ENCODE results near the gene BCDIN3D.
"Not testable (repeated sequence)": the region's sequence is repeated elsewhere in the genome, so short reads cannot be mapped to it uniquely, and the experiment has no call there.

Gene BCDIN3D

DNA sequence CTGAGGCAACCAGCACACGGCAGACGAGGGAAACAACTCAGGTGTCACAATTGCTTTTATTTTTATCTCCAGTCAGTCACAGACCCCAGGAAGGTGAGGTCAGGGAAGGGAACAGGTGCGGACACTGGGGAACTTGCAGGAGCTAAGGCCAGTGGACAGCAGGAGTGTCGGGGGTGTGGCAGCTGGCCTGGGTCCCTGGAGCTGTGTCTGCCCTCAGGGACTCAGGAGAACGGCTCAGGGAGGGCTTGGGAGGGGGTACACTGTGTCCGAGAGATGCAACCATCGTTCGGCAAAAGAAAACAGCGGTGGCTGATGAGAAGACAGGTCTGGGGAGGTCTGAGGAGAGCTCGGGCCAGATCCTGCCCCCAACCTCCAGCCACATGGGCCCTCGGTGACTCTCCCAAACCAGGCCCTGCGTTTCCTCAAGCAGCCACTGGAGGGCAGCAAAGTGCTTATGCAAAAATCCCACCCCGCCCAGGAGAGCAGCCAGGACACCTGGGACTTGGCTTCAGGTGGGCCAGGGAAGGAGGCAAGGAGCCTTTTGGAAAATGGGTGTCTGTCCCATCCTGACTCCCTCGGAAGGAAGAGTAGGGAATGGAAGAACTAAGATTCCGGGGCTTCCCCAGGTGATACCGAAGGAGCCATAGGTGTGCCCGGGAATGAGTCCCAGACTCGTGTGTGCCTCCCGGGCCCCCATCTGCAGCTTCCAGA is 24.1 kb upstream of the BCDIN3D start:
- DNase-seq (ENCODE audit: low read depth), result peak; percentile 50
- H3K4me3 ChIP-seq (ENCODE audit: control insufficient read depth, low read depth, low read length), result no peak overlapping the region
- TF ChIP-seq CTCF (conservative IDR thresholded peaks at IDR 0.05; ENCODE audit: control insufficient read depth, insufficient read depth, low read depth, low read length), result peak; percentile 97

DNA sequence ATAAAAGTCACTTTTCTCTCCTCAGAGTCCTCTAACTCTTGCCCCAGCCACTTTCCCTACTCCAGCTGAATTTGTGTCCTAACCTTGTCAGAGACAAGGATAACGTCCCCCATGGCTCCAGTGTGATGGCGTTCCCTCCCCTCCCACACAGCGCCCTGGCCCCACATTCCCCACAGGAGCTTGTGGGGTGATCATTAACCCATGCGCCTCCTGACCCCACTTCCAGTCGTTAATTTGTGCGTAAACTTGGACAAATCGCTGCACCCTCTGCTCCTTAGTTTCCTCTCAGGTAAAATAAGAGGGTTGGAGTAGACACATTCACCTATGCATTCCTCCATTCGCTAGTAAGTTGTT is 22.9 kb upstream of the BCDIN3D start:
- H3K4me3 ChIP-seq (ENCODE audit: control insufficient read depth, low read depth, low read length), result no peak overlapping the region
- DNase-seq (ENCODE audit: low read depth), result no peak
- TF ChIP-seq CTCF (conservative IDR thresholded peaks at IDR 0.05; ENCODE audit: control insufficient read depth, insufficient read depth, low read depth, low read length), result no peak

DNA sequence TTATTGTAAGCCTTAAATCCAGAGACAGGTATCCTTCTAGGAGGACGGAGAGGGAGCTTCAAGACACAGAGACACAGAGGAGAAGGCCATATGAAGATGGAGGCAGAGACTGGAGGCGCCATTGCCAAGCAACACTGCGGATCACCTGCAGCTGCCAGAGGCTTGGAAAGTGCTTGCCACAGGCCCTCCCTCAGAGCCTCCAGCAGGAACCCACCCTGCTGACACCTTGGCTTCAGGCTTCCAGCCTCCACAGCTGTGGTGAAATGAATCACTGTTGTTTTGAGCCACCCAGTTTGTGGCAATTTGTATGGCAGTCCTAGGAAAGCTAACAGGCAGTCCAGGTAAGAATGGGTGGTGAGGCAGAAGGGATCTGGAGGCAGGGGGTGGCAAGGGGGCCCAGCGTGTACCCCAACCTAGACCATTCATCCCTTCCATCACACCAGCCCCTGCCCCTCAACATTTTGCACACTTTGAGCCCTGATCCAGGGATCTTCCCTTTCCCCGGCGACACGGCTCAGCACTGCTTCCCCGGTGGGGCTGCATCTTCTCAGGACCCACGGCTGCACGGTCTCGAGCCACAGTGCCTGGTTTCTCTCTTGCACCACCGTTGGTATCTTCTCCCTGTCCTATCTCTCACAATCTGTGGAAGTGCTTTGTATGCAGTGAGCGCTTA is 22.3 kb upstream of the BCDIN3D start:
- TF ChIP-seq CTCF (conservative IDR thresholded peaks at IDR 0.05; ENCODE audit: control insufficient read depth, insufficient read depth, low read depth, low read length), result no peak

GRCh38 chr12:49864798-49865090 is 21.8 kb upstream of the BCDIN3D start:
- no peak for DNase-seq (ENCODE audit: low read depth)
- H3K4me3 ChIP-seq (ENCODE audit: control insufficient read depth, low read depth, low read length), result no peak overlapping the region
- no peak for TF ChIP-seq CTCF (conservative IDR thresholded peaks at IDR 0.05; ENCODE audit: control insufficient read depth, insufficient read depth, low read depth, low read length)

More for the DNA sequence above, 22.3 kb upstream of the BCDIN3D start:
- DNase-seq (ENCODE audit: low read depth), result no peak
- no peak overlapping the region for H3K4me3 ChIP-seq (ENCODE audit: control insufficient read depth, low read depth, low read length)

GRCh38 chr12:49863946-49864797 is 21.3 kb upstream of the BCDIN3D start:
- DNase-seq (ENCODE audit: low read depth), result no peak
- TF ChIP-seq CTCF (conservative IDR thresholded peaks at IDR 0.05; ENCODE audit: control insufficient read depth, insufficient read depth, low read depth, low read length), result no peak

GRCh38 chr12:49860921-49861320 is 18.0 kb upstream of the BCDIN3D start:
- not testable (repeated sequence) for DNase-seq (ENCODE audit: low read depth); H3K4me3 ChIP-seq (ENCODE audit: control insufficient read depth, low read depth, low read length)

More at GRCh38 chr12:49863946-49864797, 21.3 kb upstream of the BCDIN3D start:
- H3K4me3 ChIP-seq (ENCODE audit: control insufficient read depth, low read depth, low read length), result no peak overlapping the region

- DNase-seq (ENCODE audit: low read depth); H3K4me3 ChIP-seq (ENCODE audit: control insufficient read depth, low read depth, low read length): not testable (repeated sequence)
Observed at GRCh38 chr12:49855890-49856289, 13.0 kb upstream of the BCDIN3D start.

Data from fibroblast of mammary gland (primary cell).